GM23338 (cell line): Measurements from ENCODE around the gene PRR12. TPM values are rescaled to one million over a fixed set of nuclear protein-coding genes. Genes with fewer than 3 reads are reported as not detected.

Experiments
- ATAC-seq: fragments of 200-7000 bp; cut with Tn5 transposase; 3 replicates; pipeline ENCODE4 v1.9.1; 2020
- DNase-seq: peaks from one replicate; pipeline ENCODE4 v3.0.0-alpha.2; 2015; ENCODE audit warnings: low spot score
- H2AFZ ChIP-seq: fragments of 200-600 bp; sonication (generic); 2 replicates; pipeline ENCODE4 v1.8.0; 2016; ENCODE audit warnings: antibody characterized with exemption, mild to moderate bottlenecking, moderate library complexity
- H3F3A ChIP-seq: fragments of 200-600 bp; sonication (generic); replicated peaks from 2 replicates; pipeline ENCODE4 v1.8.0; 2017; ENCODE audit warnings: antibody characterized with exemption, mixed run types, low read depth
- H3K27ac ChIP-seq: fragments of 200-600 bp; sonication (generic); 2 replicates; pipeline ENCODE4 v1.6.1; 2016; ENCODE audit warnings: low read depth
- H3K27me3 ChIP-seq: fragments of 200-600 bp; sonication (generic); 2 replicates; pipeline ENCODE4 v1.8.0; 2016; ENCODE audit warnings: mild to moderate bottlenecking, mixed run types, moderate library complexity; ENCODE audit not compliant: insufficient read depth
- H3K36me3 ChIP-seq: fragments of 200-600 bp; sonication (generic); 2 replicates; pipeline ENCODE4 v1.8.0; 2016; ENCODE audit warnings: mild to moderate bottlenecking; ENCODE audit not compliant: insufficient read depth
- H3K4me1 ChIP-seq: fragments of 200-600 bp; sonication (generic); 2 replicates; pipeline ENCODE4 v1.8.0; 2016; ENCODE audit warnings: mild to moderate bottlenecking, moderate library complexity; ENCODE audit not compliant: insufficient read depth
- H3K4me2 ChIP-seq: fragments of 200-600 bp; sonication (generic); 2 replicates; pipeline ENCODE4 v1.7.1; 2017; ENCODE audit warnings: mixed run types
- H3K4me3 ChIP-seq: fragments of 200-600 bp; sonication (generic); 2 replicates; pipeline ENCODE4 v1.6.1; 2016; ENCODE audit warnings: mixed run types
- H3K79me2 ChIP-seq: fragments of 200-600 bp; sonication (generic); replicated peaks from 2 replicates; pipeline ENCODE4 v1.8.0; 2017; ENCODE audit warnings: mild to moderate bottlenecking; ENCODE audit not compliant: insufficient read depth
- H3K9me2 ChIP-seq: fragments of 200-600 bp; sonication (generic); 2 replicates; pipeline ENCODE4 v1.8.0; 2017; ENCODE audit not compliant: insufficient read depth
- H4K20me1 ChIP-seq: fragments of 200-600 bp; sonication (generic); replicated peaks from 2 replicates; pipeline ENCODE4 v1.8.0; 2017; ENCODE audit warnings: mild to moderate bottlenecking; ENCODE audit not compliant: insufficient read depth
- H3K27ac Mint-ChIP-seq: 2 replicates; pipeline ENCODE4 v1.8.0; 2020; ENCODE audit warnings: inconsistent platforms, mild to moderate bottlenecking, moderate library complexity, mixed read lengths
- H3K27me3 Mint-ChIP-seq: 3 replicates; pipeline ENCODE4 v1.8.0; 2022; ENCODE audit warnings: low read depth, mild to moderate bottlenecking, moderate library complexity, mixed read lengths, inconsistent platforms; ENCODE audit not compliant: insufficient read depth, poor library complexity
- H3K36me3 Mint-ChIP-seq: 3 replicates; pipeline ENCODE4 v1.8.0; 2021; ENCODE audit warnings: low read depth, mild to moderate bottlenecking, inconsistent platforms, moderate library complexity, mixed read lengths
- H3K4me1 Mint-ChIP-seq: 3 replicates; pipeline ENCODE4 v1.8.0; 2020; ENCODE audit warnings: mild to moderate bottlenecking, inconsistent platforms, mixed read lengths
- H3K4me3 Mint-ChIP-seq: 3 replicates; pipeline ENCODE4 v1.8.0; 2021; ENCODE audit warnings: moderate library complexity, mild to moderate bottlenecking, inconsistent platforms, mixed read lengths
- H3K9me3 Mint-ChIP-seq: 3 replicates; pipeline ENCODE4 v1.8.0; 2020; ENCODE audit warnings: moderate library complexity, mild to moderate bottlenecking, inconsistent platforms, mixed read lengths
- CTCF ChIP-seq, 2 experiments: fragments of 200-600 bp in 1 of 2; sonication (generic) in 1 of 2; conservative IDR thresholded peaks; 2 replicates each; pipeline versions ENCODE4 v1.5.1 to v1.6.1; 2016 to 2017; ENCODE audit warnings: antibody characterized with exemption in 2 of 2, low read depth in 2 of 2, mild to moderate bottlenecking in 2 of 2, moderate library complexity in 1 of 2
- ETS1 ChIP-seq: IDR thresholded peaks from 2 replicates; pipeline ENCODE4 v1.6.1; 2016; ENCODE audit warnings: antibody characterized with exemption
- EZH2 ChIP-seq: fragments of 200-600 bp; sonication (generic); IDR thresholded peaks from one replicate; pipeline ENCODE4 v1.8.0; 2017; ENCODE audit warnings: antibody characterized with exemption, mild to moderate bottlenecking, low read depth; ENCODE audit not compliant: unreplicated experiment
- JUNB ChIP-seq: IDR thresholded peaks from one replicate; pipeline ENCODE4 v1.6.1; 2016; ENCODE audit warnings: antibody characterized with exemption; ENCODE audit not compliant: unreplicated experiment
- NANOG ChIP-seq: IDR thresholded peaks from 2 replicates; pipeline ENCODE4 v1.6.1; 2016; ENCODE audit warnings: antibody characterized with exemption, borderline replicate concordance
- POLR2AphosphoS5 ChIP-seq: IDR thresholded peaks from 2 replicates; pipeline ENCODE4 v1.6.1; 2016; ENCODE audit warnings: antibody characterized with exemption, low read depth
- ZNF114 ChIP-seq: fragments of 250-450 bp; sonication (Bioruptor Pico); IDR thresholded peaks from 2 replicates; pipeline ENCODE4 v1.5.0; 2020; ENCODE audit warnings: mild to moderate bottlenecking, moderate library complexity
- ZNF331 ChIP-seq: fragments of 250-450 bp; sonication (Bioruptor Pico); IDR thresholded peaks from 2 replicates; pipeline ENCODE4 v1.5.0; 2020; ENCODE audit warnings: low read depth, mild to moderate bottlenecking, moderate library complexity
- ZNF462 ChIP-seq: fragments of 250-450 bp; sonication (Bioruptor Pico); IDR thresholded peaks from 2 replicates; pipeline ENCODE4 v1.5.0; 2020; ENCODE audit warnings: mild to moderate bottlenecking, moderate library complexity
- polyA plus RNA-seq: library from polyadenylated mRNA; unstranded; fragments of >200 nt; fragmentation: Nextera tagmentation; extraction: Ambion mirVana; gene quantifications from 2 replicates; pipeline ENCODE4 v1.2.1, GENCODE V29; 2016
- total RNA-seq: library from RNA; depleted of rRNA; stranded (reverse); fragments of >200 nt; shearing (Covaris generic); gene quantifications from 2 replicates; pipeline ENCODE4 v1.2.3, GENCODE V29; 2014

The PRR12 gene
- total and polyA plus RNA-seq, 2 experiments from 2014 or later: 8.6 to 41.6 TPM

- TF ChIP-seq ZNF331 (CRISPR knock-in tag) (no peak), JUNB (no peak), ETS1 (no peak), ZNF114 (CRISPR knock-in tag) (no peak), CTCF (conservative IDR thresholded peaks at IDR 0.05; ENCODE audit: low read depth in 2 of 2) (no peak)
Observed at GRCh38 chr19:49657493-49658138, 66.6 kb downstream of the PRR12 start (continued).

- Mint-ChIP-seq H3K4me3 (no peak overlapping the region), H3K9me3 (peaks cover 19% of the 10 kb centered on the region), H3K36me3 (peaks cover 91% of the 10 kb centered on the region), H3K4me1 (peaks cover 8% of the 10 kb centered on the region), H3K27me3 (peaks cover 19% of the 10 kb centered on the region), H3K27ac (no peak overlapping the region)
- TF ChIP-seq POLR2AphosphoS5: no peak
- TF ChIP-seq JUNB: no peak
- no peak for TF ChIP-seq EZH2
- no peak for TF ChIP-seq ZNF462 (CRISPR knock-in tag)
- no peak for TF ChIP-seq ZNF114 (CRISPR knock-in tag)
- no peak for TF ChIP-seq NANOG
- no peak for TF ChIP-seq ZNF331 (CRISPR knock-in tag)
- H4K20me1 ChIP-seq: peaks cover 8% of the 10 kb centered on the region
- H3K9me2 ChIP-seq: no peaks in the 10 kb centered on the region
- H3K27me3 ChIP-seq: no peaks in the 10 kb centered on the region
- no peak for DNase-seq
- no peak overlapping the region for H3K4me2 ChIP-seq
- H3K79me2 ChIP-seq: no peaks in the 10 kb centered on the region
- no peak overlapping the region for H3K27ac ChIP-seq
- H2AFZ ChIP-seq: no peak overlapping the region
- no peak for ATAC-seq
- no peak overlapping the region for H3K4me3 ChIP-seq
- H3K4me1 ChIP-seq: no peaks in the 10 kb centered on the region
- H3F3A ChIP-seq: peaks cover 14% of the 10 kb centered on the region
- peaks cover 25% of the 10 kb centered on the region for H3K36me3 ChIP-seq
Observed at GRCh38 chr19:49658139-49658517, 67.1 kb downstream of the PRR12 start.
